ENCODE measurements around the gene WLS.

The WLS gene

GRCh38 chr1:68181165-68181556, 51.2 kb downstream of the WLS start:
- no peak for DNase-seq (ENCODE audit: low spot score)
- no peak overlapping the region for H3K9ac ChIP-seq (ENCODE audit: low read depth, low read length, poor library complexity)
- H2BK12ac ChIP-seq (ENCODE audit: low read length): no peak overlapping the region
- H2BK5ac ChIP-seq (ENCODE audit: low read length): no peak overlapping the region
- H2AK5ac ChIP-seq (ENCODE audit: low read depth, low read length): no peak overlapping the region
- no peak overlapping the region for H3K18ac ChIP-seq (ENCODE audit: low read length)
- H3K4ac ChIP-seq (ENCODE audit: low read length): no peak overlapping the region
- no peak overlapping the region for H2BK15ac ChIP-seq (ENCODE audit: low read length)
- H3K4me1 ChIP-seq (ENCODE audit: control insufficient read depth in 2 of 2, insufficient read depth in 1 of 2, low read depth in 1 of 2, low read length in 2 of 2): no peaks in the 10 kb centered on the region
- H3K27ac ChIP-seq (replicated peaks; ENCODE audit: low read length): no peak overlapping the region
- no peak overlapping the region for H3K14ac ChIP-seq (ENCODE audit: low read length)
- H3K27me3 ChIP-seq (ENCODE audit: control insufficient read depth in 3 of 3, insufficient read depth in 3 of 3, low read depth in 1 of 3, low read length in 3 of 3): no peaks in the 10 kb centered on the region
- H3K36me3 ChIP-seq (replicated peaks in 1 of 2; ENCODE audit: control insufficient read depth in 2 of 2, insufficient read depth in 2 of 2, low read length in 2 of 2): peaks cover 0 to 95% of the 10 kb centered on the region in 2 donors
- H3K23ac ChIP-seq (ENCODE audit: low read depth, low read length, poor library complexity): no peak overlapping the region
- H3K4me2 ChIP-seq (ENCODE audit: insufficient read depth, low read length, poor library complexity, severe bottlenecking): no peak overlapping the region
- no CpG with 5 or more reads among the region's 1 CpG for WGBS, 2 donors (ENCODE audit: extremely low coverage in 2 of 2, insufficient read length in 2 of 2, insufficient replicate concordance in 1 of 2)
- H2BK120ac ChIP-seq (ENCODE audit: low read depth, low read length): no peak overlapping the region
- no peak overlapping the region for H4K8ac ChIP-seq (ENCODE audit: low read depth, low read length)
- H3K79me1 ChIP-seq (ENCODE audit: low read depth, low read length): no peaks in the 10 kb centered on the region
- H4K91ac ChIP-seq (ENCODE audit: low read depth, low read length, poor library complexity): no peak overlapping the region
- H3K4me3 ChIP-seq (ENCODE audit: low read length in 2 of 2): no peak overlapping the region
- no peak overlapping the region for H2AFZ ChIP-seq (ENCODE audit: low read length)
- peaks cover 0 to 19% of the 10 kb centered on the region in 2 donors for H3K9me3 ChIP-seq (replicated peaks in 1 of 2; ENCODE audit: control insufficient read depth in 2 of 2, insufficient read depth in 1 of 2, low read depth in 1 of 2, low read length in 2 of 2)

DNA sequence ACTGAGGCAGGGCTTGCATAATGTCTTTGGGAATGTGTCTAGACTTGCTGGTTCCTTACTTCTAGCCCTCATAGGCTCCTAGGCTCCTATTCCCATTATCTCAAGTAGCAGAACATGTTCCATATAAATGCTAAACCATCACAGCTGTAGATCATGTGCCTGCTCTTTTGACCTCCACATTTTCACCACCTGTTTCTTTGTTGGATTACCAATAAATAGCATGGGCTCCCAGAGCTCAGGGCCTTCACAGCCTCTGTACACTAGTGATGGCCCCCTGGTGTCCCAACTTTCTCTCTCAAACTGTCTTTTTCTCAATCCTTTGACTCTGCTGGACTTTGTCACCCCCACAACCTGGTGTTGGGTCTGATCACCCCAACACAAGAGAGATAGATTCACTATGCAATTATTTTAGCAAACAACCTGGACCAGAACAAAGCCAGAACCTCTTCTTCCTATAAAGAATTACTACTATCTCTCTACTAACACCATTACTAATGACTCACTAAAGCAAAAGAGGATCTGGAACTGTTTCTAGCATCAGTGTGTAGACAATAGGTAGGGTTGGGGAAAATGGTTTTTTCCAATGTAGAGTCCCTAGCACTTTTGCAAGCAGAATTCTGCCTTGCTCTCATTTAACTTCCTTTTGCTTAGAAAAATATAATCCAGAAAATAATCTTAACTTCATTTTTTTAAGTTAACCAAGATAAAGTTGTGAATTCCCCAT, 51.7 kb downstream of the WLS start:
- H3K18ac ChIP-seq (ENCODE audit: low read length): no peak overlapping the region
- no peak overlapping the region for H2AK5ac ChIP-seq (ENCODE audit: low read depth, low read length)
- H3K4me3 ChIP-seq (ENCODE audit: low read length in 2 of 2): no peak overlapping the region
- no peak overlapping the region for H4K8ac ChIP-seq (ENCODE audit: low read depth, low read length)
- H3K4me1 ChIP-seq (ENCODE audit: control insufficient read depth in 2 of 2, insufficient read depth in 1 of 2, low read depth in 1 of 2, low read length in 2 of 2): no peaks in the 10 kb centered on the region
- H3K27ac ChIP-seq (replicated peaks; ENCODE audit: low read length): no peak overlapping the region
- no peak for DNase-seq (ENCODE audit: low spot score)
- no peaks in the 10 kb centered on the region for H3K79me1 ChIP-seq (ENCODE audit: low read depth, low read length)
- no peak overlapping the region for H2BK15ac ChIP-seq (ENCODE audit: low read length)
- H3K36me3 ChIP-seq (replicated peaks in 1 of 2; ENCODE audit: control insufficient read depth in 2 of 2, insufficient read depth in 2 of 2, low read length in 2 of 2): peaks cover 0 to 94% of the 10 kb centered on the region in 2 donors
- H3K9ac ChIP-seq (ENCODE audit: low read depth, low read length, poor library complexity): no peak overlapping the region
- no peak overlapping the region for H2AFZ ChIP-seq (ENCODE audit: low read length)
- no peak overlapping the region for H2BK5ac ChIP-seq (ENCODE audit: low read length)
- no peak overlapping the region for H2BK12ac ChIP-seq (ENCODE audit: low read length)
- H3K23ac ChIP-seq (ENCODE audit: low read depth, low read length, poor library complexity): no peak overlapping the region
- no peak overlapping the region for H3K4ac ChIP-seq (ENCODE audit: low read length)
- no peak overlapping the region for H4K91ac ChIP-seq (ENCODE audit: low read depth, low read length, poor library complexity)
- no peak overlapping the region for H3K4me2 ChIP-seq (ENCODE audit: insufficient read depth, low read length, poor library complexity, severe bottlenecking)
- H3K9me3 ChIP-seq (replicated peaks in 1 of 2; ENCODE audit: control insufficient read depth in 2 of 2, insufficient read depth in 1 of 2, low read depth in 1 of 2, low read length in 2 of 2): peaks cover 0 to 16% of the 10 kb centered on the region in 2 donors
- H3K14ac ChIP-seq (ENCODE audit: low read length): no peak overlapping the region
- H2BK120ac ChIP-seq (ENCODE audit: low read depth, low read length): no peak overlapping the region
- H3K27me3 ChIP-seq (ENCODE audit: control insufficient read depth in 3 of 3, insufficient read depth in 3 of 3, low read depth in 1 of 3, low read length in 3 of 3): no peaks in the 10 kb centered on the region

GRCh38 chr1:68178821-68179490, 53.4 kb downstream of the WLS start:
- no peak overlapping the region for H3K4me3 ChIP-seq (ENCODE audit: low read length in 2 of 2)
- no peak overlapping the region for H2BK12ac ChIP-seq (ENCODE audit: low read length)
- no peak overlapping the region for H3K27ac ChIP-seq (replicated peaks; ENCODE audit: low read length)
- no peak overlapping the region for H2AK5ac ChIP-seq (ENCODE audit: low read depth, low read length)
- H3K27me3 ChIP-seq (ENCODE audit: control insufficient read depth in 3 of 3, insufficient read depth in 3 of 3, low read depth in 1 of 3, low read length in 3 of 3): no peaks in the 10 kb centered on the region
- no peak overlapping the region for H4K8ac ChIP-seq (ENCODE audit: low read depth, low read length)
- H2BK120ac ChIP-seq (ENCODE audit: low read depth, low read length): no peak overlapping the region
- no peak overlapping the region for H2AFZ ChIP-seq (ENCODE audit: low read length)
- H2BK15ac ChIP-seq (ENCODE audit: low read length): no peak overlapping the region
- no peak overlapping the region for H3K4me2 ChIP-seq (ENCODE audit: insufficient read depth, low read length, poor library complexity, severe bottlenecking)
- H3K79me1 ChIP-seq (ENCODE audit: low read depth, low read length): no peaks in the 10 kb centered on the region
- DNase-seq (ENCODE audit: low spot score): no peak
- peaks cover 0 to 77% of the 10 kb centered on the region in 2 donors for H3K36me3 ChIP-seq (replicated peaks in 1 of 2; ENCODE audit: control insufficient read depth in 2 of 2, insufficient read depth in 2 of 2, low read length in 2 of 2)
- no CpG with 5 or more reads among the region's 4 CpGs for whole genome bisulfite sequencing, 2 donors (ENCODE audit: extremely low coverage in 2 of 2, insufficient read length in 2 of 2, insufficient replicate concordance in 1 of 2)
- no peak overlapping the region for H3K23ac ChIP-seq (ENCODE audit: low read depth, low read length, poor library complexity)
- H4K91ac ChIP-seq (ENCODE audit: low read depth, low read length, poor library complexity): no peak overlapping the region
- H3K4me1 ChIP-seq (ENCODE audit: control insufficient read depth in 2 of 2, insufficient read depth in 1 of 2, low read depth in 1 of 2, low read length in 2 of 2): peaks cover 7 to 13% of the 10 kb centered on the region in 2 donors
- no peak overlapping the region for H3K4ac ChIP-seq (ENCODE audit: low read length)
- H3K9me3 ChIP-seq (replicated peaks in 1 of 2; ENCODE audit: control insufficient read depth in 2 of 2, insufficient read depth in 1 of 2, low read depth in 1 of 2, low read length in 2 of 2): peaks cover 2 to 10% of the 10 kb centered on the region in 2 donors
- H3K18ac ChIP-seq (ENCODE audit: low read length): no peak overlapping the region
- no peak overlapping the region for H3K9ac ChIP-seq (ENCODE audit: low read depth, low read length, poor library complexity)
- no peak overlapping the region for H2BK5ac ChIP-seq (ENCODE audit: low read length)
- H3K14ac ChIP-seq (ENCODE audit: low read length): no peak overlapping the region

DNA sequence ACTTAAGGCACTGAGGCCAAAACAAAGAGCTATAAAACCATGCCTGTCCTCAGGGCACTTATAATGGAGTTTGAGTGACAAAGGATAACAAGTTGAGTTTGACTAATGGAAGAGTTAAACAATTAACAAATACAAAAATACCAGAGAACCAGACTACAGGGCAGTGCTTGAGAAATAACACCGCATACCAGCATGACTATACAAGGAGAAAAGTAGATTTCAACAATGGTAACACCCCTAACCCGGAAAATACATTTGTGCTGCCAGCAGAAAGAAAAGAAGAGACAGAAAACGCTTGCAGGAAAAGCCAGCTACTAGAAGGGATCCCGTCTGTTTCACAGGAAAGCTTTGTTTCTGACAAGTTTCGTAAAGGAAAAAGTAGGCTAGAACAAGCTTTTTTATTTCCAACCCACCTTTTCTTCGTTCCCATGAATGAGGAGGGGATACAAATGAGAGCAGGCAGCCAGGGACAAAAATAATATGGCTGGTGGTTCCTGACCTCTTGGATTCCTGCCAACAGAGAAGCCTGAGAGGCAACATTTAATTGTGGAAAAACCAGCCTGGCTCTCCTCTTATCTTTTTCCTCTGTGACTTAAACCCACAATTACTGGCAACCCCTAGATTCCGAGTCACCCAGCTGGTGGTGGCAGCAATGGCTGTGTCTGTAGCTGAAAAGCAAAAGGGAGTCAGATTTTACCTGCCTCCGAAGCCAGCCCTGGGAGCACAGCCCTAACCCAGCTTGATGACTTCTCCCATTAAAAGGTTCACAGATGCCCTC, 56.5 kb downstream of the WLS start:
- DNase-seq (ENCODE audit: low spot score): no peak
- H2BK120ac ChIP-seq (ENCODE audit: low read depth, low read length): no peak overlapping the region
- peaks cover 11 to 20% of the 10 kb centered on the region in 2 donors for H3K4me1 ChIP-seq (ENCODE audit: control insufficient read depth in 2 of 2, insufficient read depth in 1 of 2, low read depth in 1 of 2, low read length in 2 of 2)
- no peak overlapping the region for H2BK5ac ChIP-seq (ENCODE audit: low read length)
- no peak overlapping the region for H2AFZ ChIP-seq (ENCODE audit: low read length)
- H3K4me2 ChIP-seq (ENCODE audit: insufficient read depth, low read length, poor library complexity, severe bottlenecking): no peak overlapping the region
- H3K23ac ChIP-seq (ENCODE audit: low read depth, low read length, poor library complexity): no peak overlapping the region
- no peaks in the 10 kb centered on the region for H3K27me3 ChIP-seq (ENCODE audit: control insufficient read depth in 3 of 3, insufficient read depth in 3 of 3, low read depth in 1 of 3, low read length in 3 of 3)
- no peak overlapping the region for H3K4ac ChIP-seq (ENCODE audit: low read length)
- no peak overlapping the region for H3K4me3 ChIP-seq (ENCODE audit: low read length in 2 of 2)
- H3K14ac ChIP-seq (ENCODE audit: low read length): no peak overlapping the region
- no peak overlapping the region for H2BK15ac ChIP-seq (ENCODE audit: low read length)
- no peak overlapping the region for H3K9ac ChIP-seq (ENCODE audit: low read depth, low read length, poor library complexity)
- no CpG with 5 or more reads among the region's 8 CpGs for WGBS, 2 donors (ENCODE audit: extremely low coverage in 2 of 2, insufficient read length in 2 of 2, insufficient replicate concordance in 1 of 2)
- no peak overlapping the region for H3K18ac ChIP-seq (ENCODE audit: low read length)
- H2BK12ac ChIP-seq (ENCODE audit: low read length): no peak overlapping the region
- H3K79me1 ChIP-seq (ENCODE audit: low read depth, low read length): no peaks in the 10 kb centered on the region
- peaks cover 2 to 15% of the 10 kb centered on the region in 2 donors for H3K9me3 ChIP-seq (replicated peaks in 1 of 2; ENCODE audit: control insufficient read depth in 2 of 2, insufficient read depth in 1 of 2, low read depth in 1 of 2, low read length in 2 of 2)
- H2AK5ac ChIP-seq (ENCODE audit: low read depth, low read length): no peak overlapping the region
- no peak overlapping the region for H4K91ac ChIP-seq (ENCODE audit: low read depth, low read length, poor library complexity)
- peaks cover 0 to 53% of the 10 kb centered on the region in 2 donors for H3K36me3 ChIP-seq (replicated peaks in 1 of 2; ENCODE audit: control insufficient read depth in 2 of 2, insufficient read depth in 2 of 2, low read length in 2 of 2)
- no peak overlapping the region for H3K27ac ChIP-seq (replicated peaks; ENCODE audit: low read length)
- H4K8ac ChIP-seq (ENCODE audit: low read depth, low read length): no peak overlapping the region
